Measurements from ENCODE around the gene ERC1. TPM values are rescaled to one million over a fixed set of nuclear protein-coding genes. Genes with fewer than 3 reads are reported as not detected.
A peak's percentile ranks its signal among the peaks of the same experiment; 100 is the strongest.

Gene ERC1
- total and polyA plus RNA-seq, 3 experiments from 2014 or later, result 11.0 to 24.2 (median 22.6) TPM

GRCh38 chr12:1507308-1507707, 516.3 kb downstream of the ERC1 start:
- Histone ChIP-seq H3K36me3 (ENCODE audit: insufficient read depth, low read length) (no peaks in the 10 kb centered on the region), H3K4me1 (ENCODE audit: insufficient read depth, low read length) (peaks cover 4% of the 10 kb centered on the region), H3K9me3 (ENCODE audit: low read length) (no peaks in the 10 kb centered on the region), H3K27me3 (ENCODE audit: insufficient read depth, low read length, poor library complexity, severe bottlenecking) (no peaks in the 10 kb centered on the region), H3K4me3 (ENCODE audit: low read length) (no peak overlapping the region), H3K27ac (ENCODE audit: low read depth, low read length) (no peak overlapping the region)
- DNase-seq, result no peak
- Mint-ChIP-seq H3K9me3 (no peaks in the 10 kb centered on the region), H3K4me1 (peaks cover 9 to 12% (median 10%) of the 10 kb centered on the region in 3 donors), H3K4me3 (no peak overlapping the region), H3K27ac (no peak overlapping the region), H3K27me3 (peaks cover 21 to 59% of the 10 kb centered on the region in 2 donors), H3K36me3 (peaks cover 0 to 3% (median 0%) of the 10 kb centered on the region in 3 donors)
- CTCF ChIA-PET, result no interaction called here
- POLR2A ChIA-PET, result no interaction called here

DNA sequence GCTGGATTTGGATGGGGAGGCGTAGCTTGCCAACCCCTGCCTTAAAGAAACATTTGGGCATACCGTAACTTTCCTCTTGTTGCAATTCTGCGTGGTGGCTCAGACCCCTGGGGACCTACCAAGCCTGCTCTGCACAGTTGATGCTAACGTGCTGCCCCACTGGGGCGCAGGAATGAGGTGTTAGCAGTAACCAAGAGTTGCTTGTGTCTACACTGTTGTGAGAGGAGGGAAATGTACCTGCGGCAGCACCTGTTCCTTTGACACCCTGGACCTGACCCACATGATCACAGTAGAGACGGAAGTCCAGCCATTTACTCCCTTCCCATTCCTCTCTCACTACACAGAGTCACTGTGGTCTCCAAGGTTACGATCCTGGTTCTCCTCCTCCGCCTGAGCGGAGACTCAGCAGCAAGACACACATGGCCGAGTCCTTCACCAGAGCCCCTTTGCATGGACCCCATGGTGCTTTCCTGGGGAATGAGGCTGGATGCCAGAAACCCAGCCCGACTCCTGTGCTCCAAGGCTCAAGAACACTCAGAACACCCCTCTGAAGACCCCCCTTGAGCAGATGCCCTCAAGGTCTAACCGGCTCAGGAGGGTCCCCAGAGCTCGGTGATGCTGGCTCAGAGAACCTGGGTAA, 518.5 kb downstream of the ERC1 start:
- Mint-ChIP-seq H3K4me1 (peaks cover 4 to 6% (median 4%) of the 10 kb centered on the region in 3 donors), H3K4me3 (no peak overlapping the region), H3K27ac (no peak overlapping the region), H3K36me3 (no peaks in the 10 kb centered on the region), H3K9me3 (no peaks in the 10 kb centered on the region), H3K27me3 (peaks cover 13 to 40% of the 10 kb centered on the region in 2 donors)
- Histone ChIP-seq H3K4me3 (ENCODE audit: low read length) (no peak overlapping the region), H3K27ac (ENCODE audit: low read depth, low read length) (no peak overlapping the region), H3K4me1 (ENCODE audit: insufficient read depth, low read length) (no peaks in the 10 kb centered on the region), H3K9me3 (ENCODE audit: low read length) (no peaks in the 10 kb centered on the region), H3K36me3 (ENCODE audit: insufficient read depth, low read length) (no peaks in the 10 kb centered on the region), H3K27me3 (ENCODE audit: insufficient read depth, low read length, poor library complexity, severe bottlenecking) (no peaks in the 10 kb centered on the region)
- no peak for DNase-seq
- POLR2A ChIA-PET, result no interaction called here
- CTCF ChIA-PET, result no interaction called here

- DNase-seq, result no peak
- Histone ChIP-seq H3K9me3 (ENCODE audit: low read length) (no peaks in the 10 kb centered on the region), H3K36me3 (ENCODE audit: insufficient read depth, low read length) (no peaks in the 10 kb centered on the region), H3K4me1 (ENCODE audit: insufficient read depth, low read length) (no peaks in the 10 kb centered on the region), H3K27me3 (ENCODE audit: insufficient read depth, low read length, poor library complexity, severe bottlenecking) (no peaks in the 10 kb centered on the region), H3K4me3 (ENCODE audit: low read length) (no peak overlapping the region), H3K27ac (ENCODE audit: low read depth, low read length) (no peak overlapping the region)
- POLR2A ChIA-PET, result no interaction called here
- CTCF ChIA-PET, result no interaction called here
- H3K36me3 Mint-ChIP-seq, result no peaks in the 10 kb centered on the region
- H3K9me3 Mint-ChIP-seq, result peaks cover 0 to under 1% (median 0%) of the 10 kb centered on the region in 5 donors
- H3K4me3 Mint-ChIP-seq, result no peak overlapping the region
- H3K27me3 Mint-ChIP-seq, result peaks cover 10 to 33% of the 10 kb centered on the region in 2 donors
- H3K27ac Mint-ChIP-seq, result no peak overlapping the region
- peaks cover 0 to 2% (median 0%) of the 10 kb centered on the region in 3 donors for H3K4me1 Mint-ChIP-seq
These were observed 519.2 kb downstream of the ERC1 start for GRCh38 chr12:1510056-1510812.

DNA sequence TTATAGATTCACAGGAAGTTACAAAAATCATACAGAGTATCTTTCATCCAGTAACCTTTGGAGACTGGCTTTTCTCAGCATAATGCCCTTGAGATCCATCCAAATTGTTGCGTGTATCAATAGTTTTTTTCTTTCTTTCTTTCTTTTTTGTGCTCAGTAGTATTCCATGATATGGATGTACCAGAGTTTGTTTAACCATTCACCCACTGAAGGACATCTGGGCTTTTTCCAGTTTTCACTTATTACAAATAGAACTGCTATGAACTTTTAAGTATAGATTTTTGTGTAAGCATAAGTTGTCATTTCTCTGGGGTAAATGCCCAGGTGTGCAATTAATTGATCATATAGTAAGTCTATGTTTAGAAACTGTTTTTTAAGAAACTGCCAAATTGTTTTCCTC, 524.0 kb downstream of the ERC1 start:
- no peaks in the 10 kb centered on the region for H3K9me3 ChIP-seq (ENCODE audit: low read length)
- H3K27ac Mint-ChIP-seq, result no peak overlapping the region
- peaks cover 9 to 31% of the 10 kb centered on the region in 2 donors for H3K27me3 Mint-ChIP-seq
- H3K4me3 ChIP-seq (ENCODE audit: low read length), result no peak overlapping the region
- no peak for DNase-seq
- H3K27me3 ChIP-seq (ENCODE audit: insufficient read depth, low read length, poor library complexity, severe bottlenecking), result no peaks in the 10 kb centered on the region
- no peaks in the 10 kb centered on the region for H3K4me1 ChIP-seq (ENCODE audit: insufficient read depth, low read length)
- no peaks in the 10 kb centered on the region for H3K36me3 Mint-ChIP-seq
- no peak overlapping the region for H3K27ac ChIP-seq (ENCODE audit: low read depth, low read length)
- H3K9me3 Mint-ChIP-seq, result peaks cover 0 to 6% (median 2%) of the 10 kb centered on the region in 5 donors
- ChIA-PET POLR2A (no interaction called here), CTCF (interaction anchor here (1.4 kb wide), 1 partner anchor 397 kb away, joined by 3 read pairs; no protein-coding TSS in a partner anchor)
- no peaks in the 10 kb centered on the region for H3K4me1 Mint-ChIP-seq
- H3K36me3 ChIP-seq (ENCODE audit: insufficient read depth, low read length), result no peaks in the 10 kb centered on the region
- no peak overlapping the region for H3K4me3 Mint-ChIP-seq

DNA sequence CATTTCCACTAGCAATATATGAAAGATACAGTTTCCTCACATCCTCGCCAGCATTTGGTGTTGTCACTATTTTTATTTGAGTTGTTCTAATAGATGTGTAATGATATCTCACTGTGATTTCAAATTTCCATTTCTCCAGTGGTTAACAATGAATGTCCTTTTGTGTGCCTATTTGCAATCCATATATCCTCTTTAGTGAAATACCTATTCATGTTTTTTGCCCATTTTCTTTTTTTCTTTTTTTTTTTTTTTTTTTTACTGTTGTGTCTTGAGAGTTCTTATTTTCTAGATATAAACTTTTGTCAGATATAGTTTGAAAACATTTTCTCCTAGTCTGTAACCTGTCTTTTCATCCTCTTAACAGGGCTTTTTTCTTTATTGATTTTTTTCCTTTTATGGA, 524.4 kb downstream of the ERC1 start:
- no peak for DNase-seq
- no peak overlapping the region for H3K4me3 Mint-ChIP-seq
- no peak overlapping the region for H3K27ac Mint-ChIP-seq
- no peaks in the 10 kb centered on the region for H3K4me1 ChIP-seq (ENCODE audit: insufficient read depth, low read length)
- ChIA-PET CTCF (no interaction called here), POLR2A (no interaction called here)
- no peaks in the 10 kb centered on the region for H3K4me1 Mint-ChIP-seq
- H3K36me3 Mint-ChIP-seq, result no peaks in the 10 kb centered on the region
- H3K9me3 ChIP-seq (ENCODE audit: low read length), result no peaks in the 10 kb centered on the region
- H3K27ac ChIP-seq (ENCODE audit: low read depth, low read length), result no peak overlapping the region
- peaks cover 0 to 6% (median 2%) of the 10 kb centered on the region in 5 donors for H3K9me3 Mint-ChIP-seq
- H3K4me3 ChIP-seq (ENCODE audit: low read length), result no peak overlapping the region
- H3K36me3 ChIP-seq (ENCODE audit: insufficient read depth, low read length), result no peaks in the 10 kb centered on the region
- no peaks in the 10 kb centered on the region for H3K27me3 ChIP-seq (ENCODE audit: insufficient read depth, low read length, poor library complexity, severe bottlenecking)
- H3K27me3 Mint-ChIP-seq, result peaks cover 10 to 29% of the 10 kb centered on the region in 2 donors

GRCh38 chr12:1517007-1517406, 526.0 kb downstream of the ERC1 start:
- H3K9me3 ChIP-seq (ENCODE audit: low read length), result no peaks in the 10 kb centered on the region
- H3K36me3 ChIP-seq (ENCODE audit: insufficient read depth, low read length), result no peaks in the 10 kb centered on the region
- no peak overlapping the region for H3K27ac ChIP-seq (ENCODE audit: low read depth, low read length)
- H3K36me3 Mint-ChIP-seq, result no peaks in the 10 kb centered on the region
- peaks cover 0 to 6% (median 2%) of the 10 kb centered on the region in 5 donors for H3K9me3 Mint-ChIP-seq
- DNase-seq, result no peak
- no peak overlapping the region for H3K4me3 Mint-ChIP-seq
- no peaks in the 10 kb centered on the region for H3K4me1 ChIP-seq (ENCODE audit: insufficient read depth, low read length)
- no peaks in the 10 kb centered on the region for H3K4me1 Mint-ChIP-seq
- POLR2A ChIA-PET, result no interaction called here
- CTCF ChIA-PET, result no interaction called here
- H3K27ac Mint-ChIP-seq, result no peak overlapping the region
- H3K27me3 ChIP-seq (ENCODE audit: insufficient read depth, low read length, poor library complexity, severe bottlenecking), result no peaks in the 10 kb centered on the region
- H3K27me3 Mint-ChIP-seq, result peaks cover 8 to 24% of the 10 kb centered on the region in 2 donors
- H3K4me3 ChIP-seq (ENCODE audit: low read length), result no peak overlapping the region

DNA sequence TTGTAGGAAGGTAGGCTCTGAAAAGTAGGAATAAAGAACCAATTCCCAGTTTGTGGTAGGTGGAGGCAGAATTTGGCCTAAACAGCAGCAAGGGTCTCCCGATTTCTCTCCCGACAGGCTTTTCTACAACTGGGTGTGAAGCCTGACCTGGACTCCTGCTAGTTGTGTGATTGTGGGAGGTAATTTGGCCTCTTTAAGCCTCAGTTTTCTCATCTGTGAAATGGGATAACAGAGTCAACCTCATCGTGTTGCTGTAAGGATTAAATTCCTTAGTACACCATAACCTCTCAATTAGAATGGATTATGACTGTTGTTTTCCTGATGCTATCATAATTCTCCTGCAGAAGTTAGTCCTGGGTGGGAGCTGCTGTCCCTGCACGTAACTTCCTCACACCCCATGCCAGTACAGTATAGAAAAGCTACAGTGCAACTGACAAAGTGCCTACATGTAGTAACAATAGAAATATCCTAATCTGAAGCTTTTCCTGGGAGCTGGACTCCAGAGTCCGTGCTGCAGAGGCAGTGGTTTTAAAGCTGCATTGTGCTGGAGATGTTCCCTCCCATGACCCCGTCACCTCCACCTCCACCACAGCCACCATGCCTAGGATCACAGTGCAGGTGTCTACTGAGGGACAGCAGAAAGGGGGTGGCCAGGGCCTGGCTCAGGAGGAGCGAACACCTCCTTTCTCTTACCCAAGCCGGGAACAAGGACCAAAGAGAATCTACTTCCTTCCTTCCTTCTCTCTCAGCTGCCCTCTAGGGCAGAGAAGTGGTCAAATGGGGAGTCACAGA, 526.9 kb downstream of the ERC1 start:
- Histone ChIP-seq H3K36me3 (ENCODE audit: insufficient read depth, low read length) (no peaks in the 10 kb centered on the region), H3K27ac (ENCODE audit: low read depth, low read length) (no peak overlapping the region), H3K4me3 (ENCODE audit: low read length) (no peak overlapping the region), H3K27me3 (ENCODE audit: insufficient read depth, low read length, poor library complexity, severe bottlenecking) (no peaks in the 10 kb centered on the region), H3K9me3 (ENCODE audit: low read length) (no peaks in the 10 kb centered on the region), H3K4me1 (ENCODE audit: insufficient read depth, low read length) (no peaks in the 10 kb centered on the region)
- no peaks in the 10 kb centered on the region for H3K4me1 Mint-ChIP-seq
- DNase-seq, result no peak
- H3K4me3 Mint-ChIP-seq, result no peak overlapping the region
- CTCF ChIA-PET, result interaction anchor here (0.5 kb wide), 1 partner anchor 10 kb away, joined by 3 read pairs; no protein-coding TSS in a partner anchor
- POLR2A ChIA-PET, result no interaction called here
- H3K36me3 Mint-ChIP-seq, result no peaks in the 10 kb centered on the region
- peaks cover 8 to 25% of the 10 kb centered on the region in 2 donors for H3K27me3 Mint-ChIP-seq
- H3K9me3 Mint-ChIP-seq, result peaks cover 0 to 6% (median 2%) of the 10 kb centered on the region in 5 donors
- peak overlapping the region in 1 of 8 donors; percentile 69 for H3K27ac Mint-ChIP-seq

Measured in CD8-positive, alpha-beta memory T cell (primary cell).